Activated CD8-positive, alpha-beta memory T cell treated with anti-CD3 and anti-CD28 coated beads, Interleukin-2, amount 50 U/mL, for 24 hours (primary cell): Measurements from ENCODE around the gene FKBP10.

ENCODE experiments used
- DNase-seq: peaks from one replicate; pipeline ENCODE4 v3.0.0-alpha.2; 2020; ENCODE audit errors: extremely low read depth

The FKBP10 gene

GRCh38 chr17:41782142-41782541 lies 30.7 kb upstream of the FKBP10 start:
- no peak for DNase-seq

- no peak for DNase-seq
Observed at GRCh38 chr17:41784207-41784744, 28.5 kb upstream of the FKBP10 start.

GRCh38 chr17:41785091-41785858 lies 27.5 kb upstream of the FKBP10 start:
- DNase-seq, result no peak

GRCh38 chr17:41785859-41786226 lies 27.0 kb upstream of the FKBP10 start:
- DNase-seq, result no peak

GRCh38 chr17:41786227-41787020 lies 26.4 kb upstream of the FKBP10 start, which contains the start of gene JUP:
TSS of gene JUP (minus strand) at chr17:41786711. CDS start at chr17:41771854, 14,857 bp downstream.
- peak; percentile 76 for DNase-seq

- DNase-seq, result no peak
Observed at GRCh38 chr17:41787021-41787418, 25.8 kb upstream of the FKBP10 start.

GRCh38 chr17:41792845-41793783 lies 19.7 kb upstream of the FKBP10 start:
- no peak for DNase-seq

- no peak for DNase-seq
Observed at GRCh38 chr17:41793784-41794539, 18.8 kb upstream of the FKBP10 start.

- DNase-seq, result no peak
Observed at GRCh38 chr17:41794540-41794975, 18.2 kb upstream of the FKBP10 start.

- no peak for DNase-seq
Observed at GRCh38 chr17:41796121-41796895, 16.5 kb upstream of the FKBP10 start.

- no peak for DNase-seq
Observed at GRCh38 chr17:41797377-41797776, 15.4 kb upstream of the FKBP10 start.

GRCh38 chr17:41799366-41799765 lies 13.4 kb upstream of the FKBP10 start:
- DNase-seq, result no peak

GRCh38 chr17:41800601-41801373 lies 12.0 kb upstream of the FKBP10 start:
- no peak for DNase-seq

- peak; percentile 42 for DNase-seq
Observed at GRCh38 chr17:41801374-41802271, 11.2 kb upstream of the FKBP10 start.

- DNase-seq, result no peak
Observed at GRCh38 chr17:41803049-41804020, 9.5 kb upstream of the FKBP10 start.

- DNase-seq, result no peak
Observed at GRCh38 chr17:41806685-41807445, 5.9 kb upstream of the FKBP10 start.
